Ectodermal cell (in vitro differentiated cells): Measurements from ENCODE around the gene NDRG2.

Experiments
- H3K27ac ChIP-seq: 2 replicates; pipeline ENCODE4 v1.7.0; 2013; ENCODE audit warnings: mild to moderate bottlenecking, low read depth, low read length; ENCODE audit not compliant: insufficient read depth, poor library complexity, severe bottlenecking
- H3K27me3 ChIP-seq: 2 replicates; pipeline ENCODE4 v1.7.0; 2013; ENCODE audit warnings: mild to moderate bottlenecking, low read length; ENCODE audit not compliant: insufficient read depth, control insufficient read depth, poor library complexity, severe bottlenecking
- H3K36me3 ChIP-seq: one replicate; pipeline ENCODE4 v1.7.0; 2013; ENCODE audit warnings: low read length; ENCODE audit not compliant: control insufficient read depth, insufficient read depth
- H3K4me1 ChIP-seq: one replicate; pipeline ENCODE4 v1.7.0; 2013; ENCODE audit warnings: low read length; ENCODE audit not compliant: control insufficient read depth, insufficient read depth
- H3K4me3 ChIP-seq: 2 replicates; pipeline ENCODE4 v1.7.0; 2013; ENCODE audit warnings: low read depth, low read length, control low read depth; ENCODE audit not compliant: insufficient read depth
- H3K9me3 ChIP-seq: 2 replicates; pipeline ENCODE4 v1.7.0; 2013; ENCODE audit warnings: mild to moderate bottlenecking, low read length, moderate library complexity; ENCODE audit not compliant: control insufficient read depth
- WGBS, 2 experiments: methylation state at CpG; one replicate each; pipeline ENCODE4 v1.1.7; 2013; ENCODE audit warnings: missing lambda C conversion rate in 2 of 2; 5-methylcytosine and 5-hydroxymethylcytosine counted together

NDRG2 gene

GRCh38 chr14:21068521-21069387, 43.9 kb upstream of the NDRG2 start:
- Histone ChIP-seq H3K9me3 (no peaks in the 10 kb centered on the region), H3K27ac (no peak overlapping the region), H3K4me3 (peak overlapping the region; percentile 57), H3K36me3 (peaks cover 6% of the 10 kb centered on the region), H3K27me3 (peaks cover 12% of the 10 kb centered on the region), H3K4me1 (peaks cover 4% of the 10 kb centered on the region)
- WGBS, 2 experiments = 1% methylated on average over 45 of the region's 45 CpGs

DNA sequence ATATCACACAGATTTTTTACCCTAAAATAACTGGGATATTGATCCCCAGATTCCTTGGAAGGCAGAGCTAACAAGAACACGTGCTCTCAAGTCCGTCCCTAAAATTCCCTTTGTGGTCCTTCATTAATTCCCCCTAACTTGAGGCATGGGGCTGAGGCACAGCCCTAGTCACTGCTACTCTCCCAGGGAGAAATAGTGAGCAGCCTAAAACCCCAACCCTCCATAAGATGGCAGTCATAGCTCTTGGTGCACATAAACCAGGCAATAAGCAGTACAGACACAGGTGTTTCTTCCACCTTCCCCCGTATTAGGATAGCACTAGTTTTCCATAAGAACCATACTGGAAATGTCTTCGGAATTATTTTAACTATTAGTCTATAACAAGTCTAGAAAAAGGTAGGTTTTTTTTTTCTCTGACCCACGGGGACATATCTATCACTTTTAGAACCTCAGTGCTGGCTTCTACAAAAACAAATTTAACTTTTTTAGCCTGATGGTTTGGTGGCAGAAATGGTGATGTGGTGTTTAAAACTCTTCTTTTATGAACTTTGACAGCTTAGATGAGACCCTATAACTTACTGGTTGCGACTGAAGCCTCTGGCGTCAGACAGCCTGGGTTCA, 42.1 kb upstream of the NDRG2 start:
- Histone ChIP-seq H3K27ac (no peak overlapping the region), H3K9me3 (no peaks in the 10 kb centered on the region), H3K4me1 (peaks cover 8% of the 10 kb centered on the region), H3K4me3 (no peak overlapping the region), H3K27me3 (peaks cover 12% of the 10 kb centered on the region), H3K36me3 (no peaks in the 10 kb centered on the region)
- 79 to 87% methylated on average over 5 to 7 of the region's 7 CpGs for WGBS, 2 experiments

DNA sequence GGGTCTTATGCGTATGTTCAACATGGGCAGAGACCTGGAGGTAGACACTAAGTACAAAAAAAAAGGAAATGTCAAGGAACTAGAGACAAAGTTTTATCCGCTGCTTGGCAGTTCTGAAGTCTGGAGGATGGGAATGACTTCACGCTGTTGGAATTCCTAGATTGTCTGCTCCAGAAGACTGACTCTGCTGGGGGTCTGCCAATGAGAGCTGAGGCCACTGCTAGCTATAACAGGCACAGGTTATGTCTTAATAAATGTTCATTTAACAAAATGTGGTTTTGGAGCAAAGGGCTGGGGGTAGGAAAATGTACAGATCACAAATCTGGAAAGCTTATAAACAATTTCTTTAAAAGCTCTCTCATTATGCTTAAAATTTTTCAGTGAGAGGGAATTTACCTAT, 38.6 kb upstream of the NDRG2 start:
- Histone ChIP-seq H3K4me1 (peaks cover 8% of the 10 kb centered on the region), H3K27ac (no peak overlapping the region), H3K27me3 (peaks cover 4% of the 10 kb centered on the region), H3K36me3 (no peaks in the 10 kb centered on the region), H3K4me3 (no peak overlapping the region), H3K9me3 (no peaks in the 10 kb centered on the region)
- WGBS, 2 experiments = 70 to 71% methylated on average over 3 of the region's 3 CpGs

DNA sequence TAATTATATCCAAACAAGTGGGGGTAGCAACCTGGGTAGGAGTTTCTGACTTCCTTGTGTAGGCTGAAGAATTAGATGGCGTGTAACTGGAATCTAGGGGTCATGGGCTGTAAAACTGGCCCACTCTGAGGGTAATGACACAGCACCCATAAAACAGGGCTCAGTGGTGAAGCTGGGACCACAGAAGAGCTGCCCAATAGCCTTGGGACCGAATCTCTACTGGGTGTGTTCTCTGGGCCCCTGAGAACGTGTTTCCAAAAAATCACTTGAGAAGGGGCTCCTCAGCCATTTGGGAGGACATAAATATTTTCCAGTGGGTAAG, 36.4 kb upstream of the NDRG2 start:
- H3K4me1 ChIP-seq = peaks cover 8% of the 10 kb centered on the region
- H3K27ac ChIP-seq = no peak overlapping the region
- H3K36me3 ChIP-seq = no peaks in the 10 kb centered on the region
- no peak overlapping the region for H3K4me3 ChIP-seq
- no peaks in the 10 kb centered on the region for H3K27me3 ChIP-seq
- WGBS, 2 experiments = 90 to 91% methylated on average over 3 of the region's 3 CpGs
- no peaks in the 10 kb centered on the region for H3K9me3 ChIP-seq

DNA sequence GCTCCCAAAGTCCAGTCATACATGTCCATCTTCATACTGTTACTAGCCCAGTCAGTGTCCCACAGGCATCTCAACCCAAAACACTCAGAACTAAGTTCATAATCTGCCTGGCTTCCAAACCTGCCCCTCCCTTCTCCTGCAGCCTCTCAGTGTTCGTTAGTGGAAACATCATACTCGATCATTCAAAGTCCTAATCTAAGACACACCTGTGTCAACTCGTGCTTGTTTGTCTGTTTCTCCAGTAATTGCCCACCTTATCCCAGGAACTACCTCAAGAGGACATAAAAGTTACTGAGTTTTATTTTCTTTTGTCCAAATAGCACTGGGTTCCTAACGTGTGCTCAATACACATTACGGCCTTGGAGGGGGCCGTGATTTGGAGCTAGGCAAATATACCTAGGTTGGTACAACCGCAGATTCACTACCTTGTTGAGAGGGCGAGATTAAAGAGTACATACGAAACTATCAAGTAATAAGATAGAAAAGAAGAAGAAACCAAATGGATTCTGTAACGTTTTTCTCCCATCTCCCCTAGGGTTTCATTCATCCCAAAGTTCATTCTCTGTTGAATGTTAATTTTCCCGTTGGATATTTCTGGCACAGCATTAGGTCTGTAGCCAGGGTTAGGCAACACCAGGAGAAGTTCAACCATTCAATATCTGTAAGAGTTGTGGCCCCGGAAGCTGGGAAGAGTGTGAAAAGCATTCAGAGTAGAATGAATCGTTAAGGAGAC, 35.9 kb upstream of the NDRG2 start:
- WGBS, 2 experiments = 88 to 90% methylated on average over 13 of the region's 13 CpGs
- no peaks in the 10 kb centered on the region for H3K9me3 ChIP-seq
- peaks cover 8% of the 10 kb centered on the region for H3K4me1 ChIP-seq
- H3K27me3 ChIP-seq = no peaks in the 10 kb centered on the region
- no peak overlapping the region for H3K4me3 ChIP-seq
- H3K36me3 ChIP-seq = no peaks in the 10 kb centered on the region
- H3K27ac ChIP-seq = no peak overlapping the region

DNA sequence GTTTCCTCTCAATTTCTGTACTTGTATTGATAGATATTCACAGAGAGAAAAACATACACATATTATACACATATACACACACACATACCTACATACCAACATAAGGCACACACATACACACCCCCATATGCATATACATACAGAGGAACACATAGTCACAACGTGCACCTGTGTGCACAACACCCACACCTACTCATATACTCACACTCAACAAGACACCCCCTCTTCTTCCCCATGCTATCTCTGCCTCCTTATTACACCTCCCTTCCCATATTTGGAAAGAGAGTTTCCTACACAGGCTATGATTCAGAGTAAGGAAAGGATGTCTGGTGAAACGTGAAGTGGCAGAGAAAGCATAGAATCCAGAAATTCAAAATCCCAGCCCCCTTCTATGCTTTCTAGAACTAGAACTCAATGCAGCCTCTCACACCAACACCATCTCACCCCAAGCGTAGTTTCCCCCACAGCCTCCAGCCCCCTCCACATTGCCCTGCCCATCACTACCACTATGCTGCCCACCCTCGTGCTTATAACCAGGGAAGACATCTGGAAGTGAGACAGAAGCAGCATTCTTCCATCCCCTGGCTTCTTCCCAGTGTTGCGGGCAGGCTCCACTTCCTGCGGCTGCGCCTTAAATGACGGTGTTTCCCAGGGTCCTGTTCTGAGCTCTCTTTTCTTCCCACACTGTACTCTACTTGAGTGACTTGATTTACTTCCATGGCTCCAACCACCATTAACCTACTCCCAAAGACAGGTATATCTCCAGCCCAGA, 35.2 kb upstream of the NDRG2 start:
- H3K9me3 ChIP-seq = no peaks in the 10 kb centered on the region
- no peak overlapping the region for H3K27ac ChIP-seq
- no peaks in the 10 kb centered on the region for H3K36me3 ChIP-seq
- no peaks in the 10 kb centered on the region for H3K27me3 ChIP-seq
- peaks cover 8% of the 10 kb centered on the region for H3K4me1 ChIP-seq
- 86 to 93% methylated on average over 7 to 8 of the region's 8 CpGs for WGBS, 2 experiments
- H3K4me3 ChIP-seq = no peak overlapping the region

- Histone ChIP-seq H3K9me3 (no peaks in the 10 kb centered on the region), H3K36me3 (no peaks in the 10 kb centered on the region), H3K27ac (no peak overlapping the region), H3K4me3 (no peak overlapping the region), H3K4me1 (peaks cover 8% of the 10 kb centered on the region), H3K27me3 (no peaks in the 10 kb centered on the region)
- 91% methylated on average over 5 of the region's 5 CpGs for WGBS, 2 experiments
Observed at GRCh38 chr14:21058903-21059302, 34.0 kb upstream of the NDRG2 start.

DNA sequence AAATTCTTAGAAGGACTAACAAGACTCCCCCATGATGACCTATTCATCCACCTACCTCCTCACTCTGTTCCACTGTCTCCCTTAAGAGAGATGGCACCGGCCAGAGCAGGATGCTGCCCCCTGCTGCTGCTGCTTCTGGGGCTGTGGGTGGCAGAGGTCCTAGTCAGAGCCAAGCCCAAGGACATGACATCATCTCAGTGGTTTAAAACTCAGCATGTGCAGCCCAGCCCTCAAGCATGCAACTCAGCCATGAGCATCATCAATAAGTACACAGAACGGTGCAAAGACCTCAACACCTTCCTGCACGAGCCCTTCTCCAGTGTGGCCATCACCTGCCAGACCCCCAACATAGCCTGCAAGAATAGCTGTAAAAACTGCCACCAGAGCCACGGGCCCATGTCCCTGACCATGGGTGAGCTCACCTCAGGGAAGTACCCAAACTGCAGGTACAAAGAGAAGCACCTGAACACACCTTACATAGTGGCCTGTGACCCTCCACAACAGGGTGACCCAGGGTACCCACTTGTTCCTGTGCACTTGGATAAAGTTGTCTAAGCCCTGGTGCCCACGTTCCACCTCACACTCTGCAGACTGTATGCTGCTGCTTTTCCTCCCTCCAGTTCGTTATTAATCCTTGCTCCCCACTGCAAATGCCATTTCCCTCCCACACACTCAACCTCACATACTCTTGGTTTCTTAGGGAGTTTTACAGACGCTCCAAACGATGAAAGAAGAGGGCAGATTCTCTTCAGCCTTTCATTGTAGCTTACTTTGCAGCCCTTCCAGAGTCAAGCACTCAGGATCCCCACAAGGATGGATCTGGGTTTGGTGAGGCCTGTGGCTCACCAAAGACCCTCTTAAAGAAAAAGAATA, 33.2 kb upstream of the NDRG2 start, which contains the start of gene RNASE8:
TSS of gene RNASE8 (plus strand) at position 20 of the 873 bp plus-strand sequence. CDS start at position 91, 71 bp downstream.
- 88 to 89% methylated on average over 8 of the region's 8 CpGs for WGBS, 2 experiments
- Histone ChIP-seq H3K27me3 (no peaks in the 10 kb centered on the region), H3K4me3 (no peak within 1 kb of the TSS), H3K9me3 (no peaks in the 10 kb centered on the region), H3K4me1 (no peaks in the 10 kb centered on the region), H3K36me3 (no peaks in the 10 kb centered on the region), H3K27ac (no peak within 1 kb of the TSS)

- 91 to 92% methylated on average over 10 of the region's 10 CpGs for WGBS, 2 experiments
- Histone ChIP-seq H3K4me3 (no peak overlapping the region), H3K9me3 (no peaks in the 10 kb centered on the region), H3K27ac (no peak overlapping the region), H3K4me1 (no peaks in the 10 kb centered on the region), H3K36me3 (no peaks in the 10 kb centered on the region), H3K27me3 (no peaks in the 10 kb centered on the region)
Observed at GRCh38 chr14:21056520-21057163, 31.8 kb upstream of the NDRG2 start.
